Heart left ventricle (tissue), 13 donors: Measurements from ENCODE around the gene SETD2.

Experiments used
- CTCF ChIP-seq, 12 donors: fragments of 200-600 bp; sonication (generic) in 4 of 12; IDR thresholded peaks; one replicate each; pipeline versions ENCODE4 v1.5.0 to v1.8.0; 2018 to 2022; ENCODE audit warnings: antibody characterized with exemption in 12 of 12, mild to moderate bottlenecking in 5 of 12
- POLR2A ChIP-seq, 2 donors: fragments of 450-650 bp; IDR thresholded peaks; one replicate each; pipeline ENCODE4 v1.6.1; 2017; ENCODE audit warnings: antibody characterized with exemption in 2 of 2, mild to moderate bottlenecking in 2 of 2, moderate library complexity in 2 of 2
- donor health status: ischemic (EF 13 %, LVEDD 7.1; RV severe dilation, severe dysfunction).
- donor health status: DM: no; HTN: yes; CAD: no.
- donor health status: DM: no; HTN: no; CAD: no.
- donor health status: ischemic (EF 25% LVEDD 6.9; RV normal size, moderate dysfunction).
- donor health status: ischemic (EF 25% LVEDD 5.7; RV mildly dilated, moderate dysfunction).
- donor health status: ischemic (EF 35%, LVEDD 5.7; RV mildly dilated, moderate dysfunction).
- donor health status: nonischemic (EF 11% LVEDD 7.7; RV severe dilation, severe dysfunction).
- donor health status: DM: yes; HTN: yes; CAD: no.
- donor health status: PGD.
- donor health status: ischemic (EF 29% LVEDD 5.4; RV normal size, mild dysfunction).
- donor health status: nonischemic (EF 23%, LVEDD 6.1; RV moderate dilation, normal function).

- no peak for TF ChIP-seq CTCF (IDR thresholded peaks at IDR 0.05)
- no peak for TF ChIP-seq POLR2A (IDR thresholded peaks at IDR 0.05)
These were observed 71.8 kb downstream of the SETD2 start for GRCh38 chr3:47092090-47092489.
